T-helper 1 cell (primary cell): ENCODE data around the gene NFKBIZ.
"Not testable (repeated sequence)": the region's sequence is repeated elsewhere in the genome, so short reads cannot be mapped to it uniquely, and the experiment has no call there.

Experiments
- DNase-seq, 5 donors: peaks; one replicate each; pipeline ENCODE4 v3.0.0-alpha.2; 2012 to 2020

Gene NFKBIZ

DNA sequence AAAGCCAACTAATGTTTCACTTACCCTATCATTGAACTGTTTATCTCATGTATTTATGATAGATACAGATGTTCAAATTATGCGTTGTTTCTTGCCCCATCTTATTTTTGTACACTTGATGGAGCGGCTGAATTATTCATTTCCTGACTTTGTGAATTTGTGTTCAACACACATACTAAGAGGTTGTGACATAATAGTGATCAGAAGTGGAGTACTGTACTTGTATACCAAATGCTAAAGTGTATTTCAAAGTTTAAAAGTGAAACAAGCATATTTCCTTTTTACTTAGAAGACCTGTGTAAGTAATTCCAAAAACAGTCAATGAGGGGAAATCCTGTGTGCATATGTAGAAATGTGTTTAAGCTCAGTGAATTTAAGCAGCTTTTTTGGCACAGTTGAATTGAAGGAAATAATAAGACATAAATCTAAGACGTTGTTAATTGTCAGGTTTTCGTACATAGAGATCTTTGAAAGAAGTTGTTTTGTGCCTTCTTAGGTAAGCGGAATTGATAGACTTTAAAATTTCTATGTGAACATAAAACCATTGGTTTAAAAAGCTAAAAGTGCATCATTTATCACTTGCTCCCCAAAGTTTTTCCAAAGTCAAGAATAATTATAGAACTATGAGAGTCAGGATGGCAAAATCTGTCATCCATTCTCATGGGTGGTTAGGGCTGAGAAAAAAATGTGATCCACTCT is 1.9 kb downstream of the NFKBIZ start:
- DNase-seq = peak in 1 of 5 donors; percentile 84

- no peak for DNase-seq
These were observed 2.8 kb downstream of the NFKBIZ start for GRCh38 chr3:101851850-101852714.

DNA sequence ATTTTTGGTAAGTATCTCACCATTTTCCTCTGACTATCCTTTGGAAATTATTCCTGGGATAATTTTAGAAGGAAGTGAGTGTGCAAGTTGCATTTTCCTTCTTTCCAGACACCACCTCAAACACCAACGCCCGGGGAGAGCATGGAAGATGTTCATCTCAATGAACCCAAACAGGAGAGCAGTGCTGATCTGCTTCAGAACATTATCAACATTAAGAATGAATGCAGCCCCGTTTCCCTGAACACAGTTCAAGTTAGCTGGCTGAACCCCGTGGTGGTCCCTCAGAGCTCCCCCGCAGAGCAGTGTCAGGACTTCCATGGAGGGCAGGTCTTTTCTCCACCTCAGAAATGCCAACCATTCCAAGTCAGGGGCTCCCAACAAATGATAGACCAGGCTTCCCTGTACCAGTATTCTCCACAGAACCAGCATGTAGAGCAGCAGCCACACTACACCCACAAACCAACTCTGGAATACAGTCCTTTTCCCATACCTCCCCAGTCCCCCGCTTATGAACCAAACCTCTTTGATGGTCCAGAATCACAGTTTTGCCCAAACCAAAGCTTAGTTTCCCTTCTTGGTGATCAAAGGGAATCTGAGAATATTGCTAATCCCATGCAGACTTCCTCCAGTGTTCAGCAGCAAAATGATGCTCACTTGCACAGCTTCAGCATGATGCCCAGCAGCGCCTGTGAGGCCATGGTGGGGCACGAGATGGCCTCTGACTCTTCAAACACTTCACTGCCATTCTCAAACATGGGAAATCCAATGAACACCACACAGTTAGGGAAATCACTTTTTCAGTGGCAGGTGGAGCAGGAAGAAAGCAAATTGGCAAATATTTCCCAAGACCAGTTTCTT is 3.9 kb downstream of the NFKBIZ start:
- no peak for DNase-seq

DNA sequence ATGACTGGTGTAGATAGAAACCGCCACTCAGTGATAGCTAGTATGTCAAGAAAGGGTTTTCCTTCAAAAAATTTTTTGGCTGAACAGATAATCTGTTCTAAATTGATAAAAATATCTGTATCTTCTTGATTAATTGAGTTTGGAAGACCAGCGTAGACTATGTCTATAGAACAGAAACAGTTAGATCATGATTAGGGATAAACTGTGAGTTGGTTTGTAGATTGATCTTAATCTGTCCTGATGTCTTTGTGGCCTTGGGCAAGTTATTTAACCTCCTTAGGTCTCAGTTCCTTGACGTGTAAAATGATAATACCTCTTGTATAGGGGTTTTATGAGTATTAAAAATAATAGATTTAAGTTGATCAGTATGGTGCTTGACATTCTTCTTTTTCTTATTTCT is 4.7 kb downstream of the NFKBIZ start:
- DNase-seq = no peak

DNA sequence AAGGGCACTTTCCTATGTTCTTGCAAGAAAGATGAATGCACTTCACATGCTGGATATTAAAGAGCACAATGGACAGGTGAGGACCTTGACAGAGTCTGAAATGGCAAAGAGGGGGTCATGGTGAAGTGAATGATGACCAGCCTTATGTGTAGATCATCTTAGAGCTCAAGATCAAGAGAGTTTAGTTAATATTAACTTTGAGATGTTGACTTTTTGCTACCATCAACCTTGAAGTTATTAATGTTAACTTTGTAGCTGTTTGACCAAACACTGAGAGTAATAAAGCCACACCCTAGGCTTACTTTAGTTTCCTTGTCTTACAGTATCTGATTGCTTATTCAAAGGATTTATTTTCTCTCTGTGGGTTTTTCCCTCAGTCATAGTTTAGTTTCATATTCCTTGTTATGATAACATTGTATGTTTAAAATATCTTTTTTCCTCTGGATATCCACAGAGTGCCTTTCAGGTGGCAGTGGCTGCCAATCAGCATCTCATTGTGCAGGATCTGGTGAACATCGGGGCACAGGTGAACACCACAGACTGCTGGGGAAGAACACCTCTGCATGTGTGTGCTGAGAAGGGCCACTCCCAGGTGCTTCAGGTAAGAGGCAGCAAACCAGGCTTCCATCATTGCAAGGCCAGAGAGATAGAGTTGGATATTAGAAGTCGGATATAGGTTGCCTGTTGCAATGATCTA is 5.4 kb downstream of the NFKBIZ start:
- DNase-seq = no peak

GRCh38 chr3:101857301-101857741 is 8.0 kb downstream of the NFKBIZ start:
- DNase-seq = no peak

DNA sequence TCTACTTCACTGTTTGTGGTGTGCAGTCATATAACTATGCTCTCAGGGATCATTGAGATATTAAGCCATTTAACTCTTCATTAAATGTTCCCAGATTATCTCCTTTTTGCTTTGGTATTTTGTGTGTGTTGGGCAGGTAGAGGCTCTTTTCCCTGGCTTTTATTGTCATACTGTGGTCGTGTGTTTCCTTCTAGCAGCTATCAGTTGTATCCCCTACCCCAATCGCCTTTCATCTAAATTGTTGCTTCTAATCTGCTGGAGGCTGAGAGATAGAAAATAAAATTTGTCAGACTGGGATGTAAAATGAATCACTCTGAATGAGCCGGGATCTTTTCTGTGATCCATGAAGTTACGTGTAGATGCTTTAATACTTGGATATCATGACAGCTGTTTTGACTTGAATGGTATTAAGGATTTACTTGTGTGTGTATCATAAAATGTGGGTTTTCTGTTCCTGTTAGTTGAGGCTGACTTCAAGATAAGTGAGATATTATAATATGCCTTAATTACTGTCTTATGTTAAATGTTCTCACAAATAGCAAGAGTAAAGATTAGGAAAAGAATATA is 9.2 kb downstream of the NFKBIZ start:
- no peak for DNase-seq

- no peak for DNase-seq
These were observed 10.7 kb downstream of the NFKBIZ start for GRCh38 chr3:101859882-101860448.

- no peak for DNase-seq
These were observed 12.0 kb downstream of the NFKBIZ start for GRCh38 chr3:101861212-101861788.

- DNase-seq = no peak
These were observed 12.6 kb downstream of the NFKBIZ start for GRCh38 chr3:101861789-101862415.

GRCh38 chr3:101862416-101863165 is 13.3 kb downstream of the NFKBIZ start:
- DNase-seq = no peak

GRCh38 chr3:101864926-101865325 is 15.6 kb downstream of the NFKBIZ start:
- not testable (repeated sequence) for DNase-seq

DNA sequence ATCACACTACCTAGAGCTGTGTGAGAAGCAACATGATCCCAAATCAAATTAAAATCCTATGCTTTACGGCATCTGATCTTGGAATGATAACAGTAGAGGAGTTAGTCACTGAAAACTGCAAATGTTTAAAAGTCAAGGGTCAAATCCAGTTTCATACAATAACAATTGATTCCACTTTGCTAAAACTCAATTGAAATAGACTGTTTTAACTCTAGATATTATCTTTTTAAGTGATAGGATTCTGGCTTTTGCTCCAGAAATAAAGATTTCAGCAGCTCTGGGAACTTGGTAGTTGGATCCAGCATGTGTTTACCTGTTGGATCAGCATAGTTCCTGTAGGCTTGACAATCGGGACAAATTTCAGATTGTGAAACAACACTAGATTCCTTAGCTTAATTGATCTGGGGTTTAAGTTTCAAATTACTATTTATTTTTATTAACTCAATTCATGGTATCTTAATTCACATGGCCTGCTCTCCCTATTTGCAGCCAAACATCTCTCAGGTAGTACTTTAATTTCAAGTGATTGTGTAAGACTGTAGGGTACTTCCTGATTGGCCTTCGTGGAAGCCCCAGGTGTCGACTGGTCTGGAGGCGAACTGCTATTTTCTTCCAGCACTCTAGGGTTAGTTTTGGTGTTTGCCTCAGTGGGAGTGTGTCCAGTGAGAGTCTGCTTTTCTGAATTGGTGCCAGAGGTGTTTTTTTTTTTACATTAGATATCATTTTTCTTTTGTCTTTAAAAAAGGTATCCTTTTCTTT is 16.6 kb downstream of the NFKBIZ start:
- no peak for DNase-seq

GRCh38 chr3:101867511-101867910 is 18.2 kb downstream of the NFKBIZ start:
- no peak for DNase-seq

DNA sequence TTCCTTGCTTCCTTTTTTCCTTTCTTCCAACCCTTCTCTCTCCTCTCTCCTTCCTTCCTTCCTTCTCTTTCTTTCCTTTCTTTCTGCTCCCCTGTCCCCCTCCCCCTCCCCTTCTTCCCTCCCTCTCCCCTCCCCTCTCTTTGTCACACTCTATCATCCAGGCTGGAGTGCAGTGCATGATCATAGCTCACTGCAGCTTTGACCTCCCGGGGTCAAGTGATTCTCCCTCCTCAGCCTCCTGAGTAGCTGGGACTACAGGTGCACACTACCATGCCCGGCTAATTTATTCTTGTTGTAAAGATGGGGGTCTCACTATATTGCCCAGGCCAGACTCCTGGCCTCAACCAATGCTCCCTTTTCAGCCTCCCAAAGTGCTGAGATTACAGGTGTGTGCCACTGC is 18.7 kb downstream of the NFKBIZ start:
- no peak for DNase-seq

GRCh38 chr3:101868534-101869464 is 19.5 kb downstream of the NFKBIZ start:
- no peak for DNase-seq

- DNase-seq = no peak
These were observed 20.8 kb downstream of the NFKBIZ start for GRCh38 chr3:101870138-101870537.

GRCh38 chr3:101873619-101874018 is 24.3 kb downstream of the NFKBIZ start:
- no peak for DNase-seq
